ENCODE measurements around the gene C2CD3. TPM values are rescaled to one million over a fixed set of nuclear protein-coding genes. Genes with fewer than 3 reads are reported as not detected.

The C2CD3 gene
- total RNA-seq, 1 donor from 2014 or later, result 53.7 TPM

- Mint-ChIP-seq H3K4me1 (ENCODE audit: low read depth, unreplicated experiment) (peaks cover 3% of the 10 kb centered on the region), H3K27me3 (ENCODE audit: low read depth, unreplicated experiment) (peaks cover 4% of the 10 kb centered on the region), H3K4me3 (ENCODE audit: unreplicated experiment) (no peak overlapping the region), H3K36me3 (ENCODE audit: low read depth, unreplicated experiment) (peaks cover 30% of the 10 kb centered on the region), H3K27ac (ENCODE audit: unreplicated experiment) (no peak overlapping the region), H3K9me3 (ENCODE audit: unreplicated experiment) (no peaks in the 10 kb centered on the region)
- no peak for FAIRE-seq
- H3K9me3 ChIP-seq (ENCODE audit: insufficient read depth, low read depth, low read length), result no peaks in the 10 kb centered on the region
- no peak overlapping the region for H3K4me2 ChIP-seq (ENCODE audit: low read length)
- no peaks in the 10 kb centered on the region for H3K4me1 ChIP-seq (ENCODE audit: insufficient read depth, low read length)
- no peaks in the 10 kb centered on the region for H3K36me3 ChIP-seq (ENCODE audit: insufficient read depth, low read length)
- DNase-seq (ENCODE audit: low read depth), result no peak
- no peaks in the 10 kb centered on the region for H4K20me1 ChIP-seq (ENCODE audit: insufficient read depth, low read length)
- TF ChIP-seq EZH2 (IDR thresholded peaks at IDR 0.05; ENCODE audit: insufficient read depth, low read length), result no peak
- no peak overlapping the region for H3K9ac ChIP-seq (ENCODE audit: low read length)
- no peak overlapping the region for H3K4me3 ChIP-seq (ENCODE audit: insufficient read depth, low read depth, low read length)
- H3K79me2 ChIP-seq (ENCODE audit: insufficient read depth, low read length), result no peaks in the 10 kb centered on the region
- H2AFZ ChIP-seq (ENCODE audit: low read depth, low read length), result no peak overlapping the region
- no peaks in the 10 kb centered on the region for H3K27me3 ChIP-seq (ENCODE audit: insufficient read depth, low read length)
- no peak overlapping the region for H3K27ac ChIP-seq (ENCODE audit: low read depth, low read length)
These were observed 161.0 kb downstream of the C2CD3 start for GRCh38 chr11:74009675-74010305.

GRCh38 chr11:74009230-74009547 lies 161.6 kb downstream of the C2CD3 start:
- Histone ChIP-seq H3K9me3 (ENCODE audit: insufficient read depth, low read depth, low read length) (no peaks in the 10 kb centered on the region), H3K4me1 (ENCODE audit: insufficient read depth, low read length) (no peaks in the 10 kb centered on the region), H4K20me1 (ENCODE audit: insufficient read depth, low read length) (no peaks in the 10 kb centered on the region), H3K27ac (ENCODE audit: low read depth, low read length) (no peak overlapping the region), H3K27me3 (ENCODE audit: insufficient read depth, low read length) (no peaks in the 10 kb centered on the region), H3K4me2 (ENCODE audit: low read length) (no peak overlapping the region), H3K79me2 (ENCODE audit: insufficient read depth, low read length) (no peaks in the 10 kb centered on the region), H3K9ac (ENCODE audit: low read length) (no peak overlapping the region), H3K36me3 (ENCODE audit: insufficient read depth, low read length) (no peaks in the 10 kb centered on the region), H3K4me3 (ENCODE audit: insufficient read depth, low read depth, low read length) (no peak overlapping the region), H2AFZ (ENCODE audit: low read depth, low read length) (no peak overlapping the region)
- H3K4me3 Mint-ChIP-seq (ENCODE audit: unreplicated experiment), result no peak overlapping the region
- H3K36me3 Mint-ChIP-seq (ENCODE audit: low read depth, unreplicated experiment), result peaks cover 24% of the 10 kb centered on the region
- FAIRE-seq (no peak), DNase-seq (ENCODE audit: low read depth) (no peak)
- peaks cover 4% of the 10 kb centered on the region for H3K27me3 Mint-ChIP-seq (ENCODE audit: low read depth, unreplicated experiment)
- H3K27ac Mint-ChIP-seq (ENCODE audit: unreplicated experiment), result no peak overlapping the region
- TF ChIP-seq CTCF (IDR thresholded peaks at IDR 0.05; ENCODE audit: insufficient read depth, low read depth, low read length) (no peak), EZH2 (IDR thresholded peaks at IDR 0.05; ENCODE audit: insufficient read depth, low read length) (no peak)
- no peaks in the 10 kb centered on the region for H3K9me3 Mint-ChIP-seq (ENCODE audit: unreplicated experiment)
- H3K4me1 Mint-ChIP-seq (ENCODE audit: low read depth, unreplicated experiment), result peaks cover 3% of the 10 kb centered on the region

- FAIRE-seq, result no peak
These were observed 162.2 kb downstream of the C2CD3 start, which contains the start of gene UCP3 for GRCh38 chr11:74008373-74009229. Gene UCP3 (minus strand): TSS chr11:74009085. CDS start chr11:74007042, 2,043 bp downstream.

More at GRCh38 chr11:74008373-74009229, 162.2 kb downstream of the C2CD3 start, which contains the start of gene UCP3:
- H3K27ac ChIP-seq (ENCODE audit: low read depth, low read length), result no peak within 1 kb of the TSS
- no peak within 1 kb of the TSS for H3K4me3 ChIP-seq (ENCODE audit: insufficient read depth, low read depth, low read length)
- no peak within 1 kb of the TSS for H3K27ac Mint-ChIP-seq (ENCODE audit: unreplicated experiment)
- H3K27me3 Mint-ChIP-seq (ENCODE audit: low read depth, unreplicated experiment), result peaks cover 4% of the 10 kb centered on the region
- H3K9ac ChIP-seq (ENCODE audit: low read length), result no peak within 1 kb of the TSS
- H3K9me3 ChIP-seq (ENCODE audit: insufficient read depth, low read depth, low read length), result no peaks in the 10 kb centered on the region
- H4K20me1 ChIP-seq (ENCODE audit: insufficient read depth, low read length), result no peaks in the 10 kb centered on the region
- no peaks in the 10 kb centered on the region for H3K9me3 Mint-ChIP-seq (ENCODE audit: unreplicated experiment)
- no peak within 1 kb of the TSS for H2AFZ ChIP-seq (ENCODE audit: low read depth, low read length)
- no peak for TF ChIP-seq CTCF (IDR thresholded peaks at IDR 0.05; ENCODE audit: insufficient read depth, low read depth, low read length)
- no peak for TF ChIP-seq EZH2 (IDR thresholded peaks at IDR 0.05; ENCODE audit: insufficient read depth, low read length)
- no peak within 1 kb of the TSS for H3K4me2 ChIP-seq (ENCODE audit: low read length)
- H3K4me1 ChIP-seq (ENCODE audit: insufficient read depth, low read length), result no peaks in the 10 kb centered on the region
- no peaks in the 10 kb centered on the region for H3K79me2 ChIP-seq (ENCODE audit: insufficient read depth, low read length)
- no peak within 1 kb of the TSS for H3K4me3 Mint-ChIP-seq (ENCODE audit: unreplicated experiment)
- peaks cover 23% of the 10 kb centered on the region for H3K36me3 Mint-ChIP-seq (ENCODE audit: low read depth, unreplicated experiment)
- H3K27me3 ChIP-seq (ENCODE audit: insufficient read depth, low read length), result no peaks in the 10 kb centered on the region
- no peaks in the 10 kb centered on the region for H3K36me3 ChIP-seq (ENCODE audit: insufficient read depth, low read length)
- peaks cover 3% of the 10 kb centered on the region for H3K4me1 Mint-ChIP-seq (ENCODE audit: low read depth, unreplicated experiment)
- no peak for DNase-seq (ENCODE audit: low read depth)

Data from astrocyte (in vitro differentiated cells and primary cell).